Nephron progenitor cell (in vitro differentiated cells): ENCODE data around the gene PINK1.

ENCODE experiments used
- DNase-seq: peaks from one replicate; pipeline ENCODE4 v3.0.0; 2021
- H3K27ac Mint-ChIP-seq: 2 replicates; pipeline ENCODE4 v1.8.0; 2021; ENCODE audit warnings: mild to moderate bottlenecking, moderate library complexity, mixed read lengths
- H3K27me3 Mint-ChIP-seq: 2 replicates; pipeline ENCODE4 v1.8.0; 2021; ENCODE audit warnings: mild to moderate bottlenecking, low read depth, mixed read lengths; ENCODE audit not compliant: poor library complexity
- H3K36me3 Mint-ChIP-seq: 2 replicates; pipeline ENCODE4 v1.8.0; 2021; ENCODE audit warnings: low read depth, mixed read lengths
- H3K4me1 Mint-ChIP-seq: 2 replicates; pipeline ENCODE4 v1.8.0; 2021; ENCODE audit warnings: mixed read lengths
- H3K4me3 Mint-ChIP-seq: 2 replicates; pipeline ENCODE4 v1.8.0; 2021; ENCODE audit warnings: mild to moderate bottlenecking, moderate library complexity, mixed read lengths
- H3K9me3 Mint-ChIP-seq: 2 replicates; pipeline ENCODE4 v1.8.0; 2021; ENCODE audit warnings: mild to moderate bottlenecking, moderate library complexity, mixed read lengths
- TF ChIP-seq, protein P1 (sequence below): fragments of 200-600 bp; sonication (generic); IDR thresholded peaks from 2 replicates; pipeline ENCODE4 v1.5.0; 2021; ENCODE audit warnings: antibody characterized with exemption

The PINK1 gene

DNA sequence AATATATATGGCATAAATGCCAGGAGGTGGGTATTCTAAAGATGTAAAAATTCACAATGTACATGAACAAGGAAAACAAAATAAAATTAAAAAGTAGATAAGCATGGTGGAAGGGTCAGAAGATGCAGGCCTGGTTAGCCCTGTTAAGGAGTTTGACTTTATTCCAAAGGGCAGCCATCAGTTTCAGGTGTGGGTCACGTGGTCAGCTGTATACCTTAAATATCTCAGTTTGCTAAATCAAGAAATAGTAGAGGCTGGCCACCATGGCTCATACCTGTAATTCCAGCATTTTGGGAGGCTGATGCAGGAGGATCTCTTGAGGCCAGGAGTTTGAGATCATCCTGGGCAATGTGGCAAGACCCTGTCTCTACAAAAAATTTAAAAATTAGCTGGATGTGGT lies 8.5 kb upstream of the PINK1 start:
- H3K27ac Mint-ChIP-seq, result no peak overlapping the region
- peaks cover 6% of the 10 kb centered on the region for H3K9me3 Mint-ChIP-seq
- peaks cover 5% of the 10 kb centered on the region for H3K4me1 Mint-ChIP-seq
- no peaks in the 10 kb centered on the region for H3K36me3 Mint-ChIP-seq
- TF ChIP-seq, protein P1, sequence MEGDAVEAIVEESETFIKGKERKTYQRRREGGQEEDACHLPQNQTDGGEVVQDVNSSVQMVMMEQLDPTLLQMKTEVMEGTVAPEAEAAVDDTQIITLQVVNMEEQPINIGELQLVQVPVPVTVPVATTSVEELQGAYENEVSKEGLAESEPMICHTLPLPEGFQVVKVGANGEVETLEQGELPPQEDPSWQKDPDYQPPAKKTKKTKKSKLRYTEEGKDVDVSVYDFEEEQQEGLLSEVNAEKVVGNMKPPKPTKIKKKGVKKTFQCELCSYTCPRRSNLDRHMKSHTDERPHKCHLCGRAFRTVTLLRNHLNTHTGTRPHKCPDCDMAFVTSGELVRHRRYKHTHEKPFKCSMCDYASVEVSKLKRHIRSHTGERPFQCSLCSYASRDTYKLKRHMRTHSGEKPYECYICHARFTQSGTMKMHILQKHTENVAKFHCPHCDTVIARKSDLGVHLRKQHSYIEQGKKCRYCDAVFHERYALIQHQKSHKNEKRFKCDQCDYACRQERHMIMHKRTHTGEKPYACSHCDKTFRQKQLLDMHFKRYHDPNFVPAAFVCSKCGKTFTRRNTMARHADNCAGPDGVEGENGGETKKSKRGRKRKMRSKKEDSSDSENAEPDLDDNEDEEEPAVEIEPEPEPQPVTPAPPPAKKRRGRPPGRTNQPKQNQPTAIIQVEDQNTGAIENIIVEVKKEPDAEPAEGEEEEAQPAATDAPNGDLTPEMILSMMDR, result no peak
- peaks cover 15% of the 10 kb centered on the region for H3K27me3 Mint-ChIP-seq
- H3K4me3 Mint-ChIP-seq, result no peak overlapping the region
- DNase-seq, result no peak

DNA sequence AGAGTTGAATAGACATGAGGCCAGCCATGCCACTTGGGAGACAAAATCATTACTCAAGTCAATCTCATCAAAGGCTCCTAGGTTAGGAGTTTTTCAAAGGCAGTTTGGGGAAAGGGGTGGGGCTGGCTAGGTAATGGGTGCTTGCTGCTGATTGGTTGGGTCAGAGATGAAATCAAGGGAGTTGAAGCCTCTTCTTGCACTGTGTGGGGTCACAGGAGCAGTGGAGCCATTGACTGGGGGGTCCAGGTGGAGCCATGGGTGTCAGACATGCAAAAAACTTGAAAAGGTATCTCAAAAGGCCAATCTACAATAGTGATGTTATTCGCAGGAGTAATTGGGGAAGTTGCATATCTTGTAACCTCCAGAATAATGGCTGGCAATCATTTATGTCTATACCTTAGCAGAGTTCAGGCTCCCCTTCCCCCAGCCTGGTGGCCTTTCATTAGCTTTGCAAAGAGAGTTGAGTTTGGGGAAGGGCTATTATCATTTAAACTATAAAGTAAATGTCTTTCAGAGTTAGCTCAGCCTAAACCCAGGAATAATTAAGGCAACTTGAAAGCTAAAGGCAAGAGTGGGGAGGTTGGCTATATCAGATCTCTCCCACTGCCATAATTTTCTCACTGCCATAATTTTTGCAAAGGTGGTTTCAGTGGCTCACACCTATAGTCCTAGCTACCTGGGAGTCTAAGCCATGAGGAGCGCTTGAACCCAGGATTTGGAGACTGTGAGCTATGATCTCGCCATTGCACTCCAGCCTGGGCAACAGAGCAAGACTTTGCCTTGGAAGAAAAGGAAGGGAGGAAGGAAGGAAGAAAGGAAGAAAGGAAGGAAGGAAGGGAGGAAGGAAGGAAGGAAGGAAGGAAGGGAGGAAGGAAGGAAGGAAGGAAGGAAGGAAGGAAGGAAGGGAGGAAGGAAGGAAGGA lies 7.8 kb upstream of the PINK1 start:
- peak overlapping the region; percentile 5 for H3K27ac Mint-ChIP-seq
- H3K4me1 Mint-ChIP-seq, result peaks cover 5% of the 10 kb centered on the region
- no peaks in the 10 kb centered on the region for H3K36me3 Mint-ChIP-seq
- H3K9me3 Mint-ChIP-seq, result peaks cover 6% of the 10 kb centered on the region
- H3K4me3 Mint-ChIP-seq, result no peak overlapping the region
- DNase-seq, result no peak
- TF ChIP-seq, protein P1, result no peak
- peaks cover 10% of the 10 kb centered on the region for H3K27me3 Mint-ChIP-seq

DNA sequence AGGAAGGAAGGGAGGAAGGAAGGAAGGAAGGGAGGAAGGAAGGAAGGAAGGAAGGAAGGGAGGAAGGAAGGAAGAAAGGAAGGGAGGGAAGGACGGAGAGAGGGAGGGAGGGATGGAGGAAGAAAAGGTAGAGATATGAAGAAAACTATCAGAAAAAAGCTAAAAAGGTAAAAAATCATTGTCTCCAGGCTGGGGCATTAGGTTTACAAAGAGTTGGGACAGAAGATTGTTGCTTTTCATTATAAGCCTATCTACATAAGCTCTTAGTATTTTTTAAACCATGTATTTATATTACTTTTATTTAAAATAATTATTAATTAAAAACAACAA lies 7.2 kb upstream of the PINK1 start:
- Mint-ChIP-seq H3K4me1 (peaks cover 5% of the 10 kb centered on the region), H3K4me3 (no peak overlapping the region), H3K27me3 (peaks cover 10% of the 10 kb centered on the region), H3K9me3 (peaks cover 6% of the 10 kb centered on the region), H3K27ac (no peak overlapping the region), H3K36me3 (no peaks in the 10 kb centered on the region)
- DNase-seq, result no peak
- TF ChIP-seq, protein P1, result no peak

DNA sequence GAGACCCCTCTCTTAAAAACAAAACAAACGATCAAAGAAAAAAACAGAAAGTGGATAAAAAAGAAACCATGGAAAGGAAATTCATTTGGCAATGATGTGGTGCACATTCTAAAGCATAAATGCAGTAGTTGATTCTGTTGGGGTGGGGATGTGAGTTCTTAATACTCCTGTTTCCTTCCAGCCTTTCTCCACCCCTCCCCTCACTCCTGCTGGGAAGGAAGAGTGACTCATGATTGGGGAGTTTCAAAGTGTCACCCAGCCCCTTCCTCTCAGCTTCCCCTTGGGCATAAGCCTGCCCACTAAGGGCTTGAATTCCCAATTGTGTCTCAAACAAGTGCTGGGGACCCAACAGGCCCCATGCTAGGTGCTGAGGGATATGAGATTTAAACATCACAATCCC lies 6.7 kb upstream of the PINK1 start:
- no peak overlapping the region for H3K4me3 Mint-ChIP-seq
- peaks cover 10% of the 10 kb centered on the region for H3K27me3 Mint-ChIP-seq
- H3K9me3 Mint-ChIP-seq, result peaks cover 6% of the 10 kb centered on the region

DNA sequence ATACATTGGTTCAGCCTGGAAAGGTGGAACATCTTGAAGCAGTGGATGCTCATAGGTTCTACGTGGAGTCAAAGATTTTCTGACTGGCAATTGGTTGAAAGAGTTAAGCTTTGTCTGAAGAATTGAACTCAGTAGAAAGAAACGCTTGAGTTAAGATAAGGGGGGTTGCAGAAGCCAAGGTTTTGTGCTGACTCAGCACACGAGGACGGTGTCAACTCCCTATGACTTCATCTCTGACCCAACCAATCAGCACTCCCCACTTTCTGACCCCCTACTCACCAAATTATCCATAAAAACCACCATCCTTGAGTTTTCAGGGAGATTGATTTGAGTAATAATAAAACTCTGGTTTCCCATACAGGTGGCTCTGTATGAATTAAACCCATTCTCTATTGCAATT lies 2.5 kb upstream of the PINK1 start:
- Mint-ChIP-seq H3K36me3 (no peaks in the 10 kb centered on the region), H3K9me3 (peaks cover 6% of the 10 kb centered on the region), H3K4me3 (no peak overlapping the region), H3K4me1 (peaks cover 11% of the 10 kb centered on the region), H3K27me3 (peaks cover 10% of the 10 kb centered on the region), H3K27ac (no peak overlapping the region)
- DNase-seq, result no peak
- TF ChIP-seq, protein P1, result no peak

More for the DNA sequence above, 6.7 kb upstream of the PINK1 start:
- Mint-ChIP-seq H3K27ac (no peak overlapping the region), H3K4me1 (peaks cover 5% of the 10 kb centered on the region), H3K36me3 (no peaks in the 10 kb centered on the region)
- TF ChIP-seq, protein P1, result no peak
- DNase-seq, result no peak

DNA sequence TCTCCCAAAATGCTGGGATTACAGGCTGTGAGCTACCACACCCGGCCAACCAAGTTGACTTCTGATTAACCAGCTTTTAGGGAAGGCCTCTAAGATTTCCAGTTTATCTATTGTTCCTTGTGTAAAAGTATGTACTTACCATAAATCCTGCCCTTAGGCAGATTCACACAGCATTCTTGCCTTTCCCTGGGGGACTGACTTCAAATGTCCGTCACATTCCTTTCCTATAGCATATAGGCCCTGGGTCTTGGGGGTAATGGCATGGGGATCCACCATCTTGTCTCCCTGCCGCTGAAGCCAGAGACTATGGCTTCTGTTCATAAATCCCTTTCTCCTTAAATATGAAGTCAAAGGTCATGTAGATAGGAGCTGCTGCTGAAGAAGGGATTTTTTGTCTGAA lies 872 bp upstream of the PINK1 start:
- H3K27me3 Mint-ChIP-seq, result peaks cover 8% of the 10 kb centered on the region
- H3K4me1 Mint-ChIP-seq, result peaks cover 11% of the 10 kb centered on the region
- no peaks in the 10 kb centered on the region for H3K36me3 Mint-ChIP-seq
- no peak overlapping the region for H3K27ac Mint-ChIP-seq
- DNase-seq, result no peak
- H3K9me3 Mint-ChIP-seq, result peaks cover 6% of the 10 kb centered on the region
- peak overlapping the region; percentile 74 for H3K4me3 Mint-ChIP-seq
- TF ChIP-seq, protein P1, result no peak
